C4-2B (cell line): Measurements from ENCODE around the gene PAK6.

Experiments
- H3K27ac ChIP-seq: fragments of 450-650 bp; 2 replicates; pipeline ENCODE4 v1.5.1; 2017
- CTCF ChIP-seq: fragments of 450-650 bp; conservative IDR thresholded peaks from 2 replicates; pipeline ENCODE4 v1.5.1; 2017; ENCODE audit warnings: mild to moderate bottlenecking
- ZFX ChIP-seq: fragments of 450-650 bp; IDR thresholded peaks from 2 replicates; pipeline ENCODE4 v1.6.1; 2017

The PAK6 gene

GRCh38 chr15:40310001-40310959, 71.4 kb downstream of the PAK6 start:
- TF ChIP-seq CTCF (peak; percentile 86), ZFX (no peak)
- no peak overlapping the region for H3K27ac ChIP-seq

GRCh38 chr15:40310993-40311392, 72.1 kb downstream of the PAK6 start:
- TF ChIP-seq ZFX (no peak), CTCF (no peak)
- no peak overlapping the region for H3K27ac ChIP-seq

GRCh38 chr15:40312370-40313158, 73.7 kb downstream of the PAK6 start:
- TF ChIP-seq ZFX (no peak), CTCF (no peak)

GRCh38 chr15:40313531-40314398, 74.9 kb downstream of the PAK6 start:
- H3K27ac ChIP-seq: no peak overlapping the region
- TF ChIP-seq CTCF (no peak), ZFX (no peak)

More at GRCh38 chr15:40312370-40313158, 73.7 kb downstream of the PAK6 start:
- no peak overlapping the region for H3K27ac ChIP-seq

- H3K27ac ChIP-seq: no peak overlapping the region
- TF ChIP-seq CTCF (no peak), ZFX (no peak)
Observed at GRCh38 chr15:40314723-40315276, 75.9 kb downstream of the PAK6 start.

GRCh38 chr15:40316931-40317330, 78.1 kb downstream of the PAK6 start:
- no peak overlapping the region for H3K27ac ChIP-seq
- TF ChIP-seq ZFX (no peak), CTCF (no peak)
